GM06990 (cell line): ENCODE measurements around the gene PWP1.
A peak's percentile ranks its signal among the peaks of the same experiment; 100 is the strongest.

ENCODE experiments used
- DNase-seq: peaks from one replicate; pipeline ENCODE4 v3.0.0-alpha.2; 2011; ENCODE audit not compliant: insufficient read length; ENCODE audit errors: extremely low read depth
- H3K27me3 ChIP-seq: replicated peaks from 2 replicates; pipeline ENCODE4 v1.6.0; 2011; ENCODE audit warnings: low read length; ENCODE audit not compliant: control insufficient read depth, insufficient read depth
- H3K36me3 ChIP-seq: 2 replicates; pipeline ENCODE4 v1.5.1; 2011; ENCODE audit warnings: low read length; ENCODE audit not compliant: control insufficient read depth, insufficient read depth
- H3K4me3 ChIP-seq: replicated peaks from 2 replicates; pipeline ENCODE4 v1.5.1; 2011; ENCODE audit warnings: low read depth, mild to moderate bottlenecking, control low read depth, low read length
- CTCF ChIP-seq: IDR thresholded peaks from 2 replicates; pipeline ENCODE4 v1.5.1; 2011; ENCODE audit warnings: low read length, control low read depth, mild to moderate bottlenecking, inconsistent platforms; ENCODE audit not compliant: insufficient read depth, poor library complexity, severe bottlenecking

PWP1 gene

GRCh38 chr12:107685360-107686248 is at the start of gene PWP1:
Gene PWP1, plus strand, starts transcription at chr12:107685799. Its CDS starts 101 bp downstream, at chr12:107685900.
- TF ChIP-seq CTCF = no peak
- Histone ChIP-seq H3K27me3 (no peaks in the 10 kb centered on the region), H3K36me3 (peaks cover 4% of the 10 kb centered on the region), H3K4me3 (peak within 1 kb of the TSS; percentile 97)
- DNase-seq = peak; percentile 94

- H3K4me3 ChIP-seq = no peak overlapping the region
- no peak for DNase-seq
- no peaks in the 10 kb centered on the region; the same call in 1 of the 2 replicates for H3K27me3 ChIP-seq
- no peak for TF ChIP-seq CTCF
- no peaks in the 10 kb centered on the region for H3K36me3 ChIP-seq
Observed at GRCh38 chr12:107641154-107641553, 44.4 kb upstream of the PWP1 start.

- no peak overlapping the region for H3K4me3 ChIP-seq
- H3K36me3 ChIP-seq = no peaks in the 10 kb centered on the region
- no peaks in the 10 kb centered on the region; the same call in none of the 2 replicates for H3K27me3 ChIP-seq
- DNase-seq = no peak
- TF ChIP-seq CTCF = no peak
Observed at GRCh38 chr12:107642240-107642639, 43.4 kb upstream of the PWP1 start.

GRCh38 chr12:107645630-107646333 is 39.8 kb upstream of the PWP1 start:
- Histone ChIP-seq H3K36me3 (no peaks in the 10 kb centered on the region), H3K4me3 (no peak overlapping the region), H3K27me3 (no peaks in the 10 kb centered on the region; the same call in none of the 2 replicates)
- no peak for DNase-seq
- no peak for TF ChIP-seq CTCF

- Histone ChIP-seq H3K27me3 (no peaks in the 10 kb centered on the region; the same call in 1 of the 2 replicates), H3K36me3 (no peaks in the 10 kb centered on the region), H3K4me3 (no peak overlapping the region)
- no peak for TF ChIP-seq CTCF
- DNase-seq = no peak
Observed at GRCh38 chr12:107646436-107646835, 39.2 kb upstream of the PWP1 start.
